ENCODE measurements around the gene FAM81A.

DNA sequence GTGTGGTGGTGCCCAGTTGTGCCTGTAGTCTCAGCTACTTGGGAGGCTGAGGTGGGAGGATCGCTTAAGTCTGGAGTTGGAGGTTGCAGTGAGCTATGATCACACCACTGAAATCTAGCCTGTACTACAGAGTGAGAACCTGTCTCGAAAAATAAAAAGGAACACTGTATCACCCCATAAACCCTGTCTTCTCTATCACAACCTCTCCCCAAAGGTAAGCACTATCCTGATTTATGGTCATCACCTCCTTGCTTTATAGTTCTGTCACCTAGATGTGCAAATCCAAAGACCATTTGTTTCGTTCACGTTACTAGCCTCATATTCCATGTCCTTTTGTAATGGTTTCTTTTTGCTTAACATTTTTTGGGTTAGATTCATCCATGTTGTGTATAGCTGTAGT lies 123.6 kb downstream of the FAM81A start:
- TF ChIP-seq, protein P1, sequence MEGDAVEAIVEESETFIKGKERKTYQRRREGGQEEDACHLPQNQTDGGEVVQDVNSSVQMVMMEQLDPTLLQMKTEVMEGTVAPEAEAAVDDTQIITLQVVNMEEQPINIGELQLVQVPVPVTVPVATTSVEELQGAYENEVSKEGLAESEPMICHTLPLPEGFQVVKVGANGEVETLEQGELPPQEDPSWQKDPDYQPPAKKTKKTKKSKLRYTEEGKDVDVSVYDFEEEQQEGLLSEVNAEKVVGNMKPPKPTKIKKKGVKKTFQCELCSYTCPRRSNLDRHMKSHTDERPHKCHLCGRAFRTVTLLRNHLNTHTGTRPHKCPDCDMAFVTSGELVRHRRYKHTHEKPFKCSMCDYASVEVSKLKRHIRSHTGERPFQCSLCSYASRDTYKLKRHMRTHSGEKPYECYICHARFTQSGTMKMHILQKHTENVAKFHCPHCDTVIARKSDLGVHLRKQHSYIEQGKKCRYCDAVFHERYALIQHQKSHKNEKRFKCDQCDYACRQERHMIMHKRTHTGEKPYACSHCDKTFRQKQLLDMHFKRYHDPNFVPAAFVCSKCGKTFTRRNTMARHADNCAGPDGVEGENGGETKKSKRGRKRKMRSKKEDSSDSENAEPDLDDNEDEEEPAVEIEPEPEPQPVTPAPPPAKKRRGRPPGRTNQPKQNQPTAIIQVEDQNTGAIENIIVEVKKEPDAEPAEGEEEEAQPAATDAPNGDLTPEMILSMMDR (IDR thresholded peaks at IDR 0.05; ENCODE audit: borderline replicate concordance, extremely low read depth, low read length, poor library complexity, severe bottlenecking) = no peak
- TF ChIP-seq EZH2 (IDR thresholded peaks at IDR 0.05; ENCODE audit: borderline replicate concordance, low read depth, low read length, severe bottlenecking) = no peak
